Endothelial cell of umbilical vein (primary cell): ENCODE data around the gene NAE1. TPM values are rescaled to one million over a fixed set of nuclear protein-coding genes. Genes with fewer than 3 reads are reported as not detected.

Experiments used
- Bru-seq: library from RNA; stranded (reverse); fragments of 400-500 nt; gene quantifications from one replicate; lab custom pipeline; 2021; lab: Mats Ljungman, UMichigan
- BruChase-seq, 2 experiments: library from RNA; stranded (reverse); fragments of 400-500 nt; gene quantifications; one replicate each; lab custom pipeline; 2021; lab: Mats Ljungman, UMichigan
- BruUV-seq: library from RNA; stranded (reverse); fragments of 400-500 nt; replicated peaks from 2 replicates; lab custom pipeline; 2021; lab: Mats Ljungman, UMichigan
- CTCF ChIA-PET: fragments of 300-600, 350-600 bp; sonication (Branson Sonifier 250); formaldehyde crosslinking; loops from one replicate; lab custom pipeline; 2021; ENCODE audit warnings: antibody characterized with exemption, inconsistent platforms; lab: Charles Lee
- POLR2A ChIA-PET: fragments of 300-600, 350-600 bp; sonication (Branson Sonifier 250); formaldehyde crosslinking; loops from one replicate; lab custom pipeline; 2021; ENCODE audit warnings: antibody characterized with exemption, inconsistent platforms; lab: Charles Lee
- DNase-seq: peaks from one replicate; pipeline ENCODE4 v3.0.0-alpha.2; 2011; ENCODE audit warnings: low read depth, low spot score
- FAIRE-seq: peaks from 2 replicates; lab custom pipeline; 2011; peaks lifted over from hg19 to GRCh38; lab: Jason Lieb, UNC
- H2AFZ ChIP-seq: 2 replicates; pipeline ENCODE4 v1.6.0; 2012; ENCODE audit warnings: low read depth, low read length, control low read depth, inconsistent platforms
- H3K27ac ChIP-seq: 2 replicates; pipeline ENCODE4 v1.5.1; 2011; ENCODE audit warnings: low read depth, mild to moderate bottlenecking, control low read depth, low read length, moderate library complexity; ENCODE audit not compliant: insufficient read depth
- H3K27me3 ChIP-seq, 2 experiments: 2 replicates each; pipeline versions ENCODE4 v1.6.0 to v1.6.1; 2011; ENCODE audit warnings: low read length in 2 of 2, mixed read lengths in 1 of 2; ENCODE audit not compliant: control insufficient read depth in 2 of 2, insufficient read depth in 2 of 2
- H3K36me3 ChIP-seq, 2 experiments: 2 replicates in 1 of 2; 3 replicates in 1 of 2; pipeline ENCODE4 v1.5.1; 2011; ENCODE audit warnings: low read length in 2 of 2, mild to moderate bottlenecking in 1 of 2, moderate library complexity in 1 of 2; ENCODE audit not compliant: control insufficient read depth in 2 of 2, insufficient read depth in 2 of 2; ENCODE audit errors: extremely low read depth in 1 of 2
- H3K4me1 ChIP-seq: 3 replicates; pipeline ENCODE4 v1.5.1; 2011; ENCODE audit warnings: mild to moderate bottlenecking, low read length; ENCODE audit not compliant: control insufficient read depth, insufficient read depth; ENCODE audit errors: extremely low read depth
- H3K4me2 ChIP-seq: 2 replicates; pipeline ENCODE4 v1.6.1; 2011; ENCODE audit warnings: low read length, control low read depth, mixed read lengths; ENCODE audit not compliant: insufficient read depth
- H3K4me3 ChIP-seq, 3 experiments: fragments of 200-600 bp in 1 of 3; sonication (generic), shearing (Covaris generic) in 1 of 3; replicated peaks in 1 of 3; 2 replicates each; pipeline ENCODE4 v1.5.1; 2011 to 2016; ENCODE audit warnings: control low read depth in 3 of 3, low read length in 3 of 3, mild to moderate bottlenecking in 2 of 3, inconsistent platforms in 1 of 3, low read depth in 1 of 3, moderate library complexity in 1 of 3; ENCODE audit not compliant: insufficient read depth in 1 of 3
- H3K79me2 ChIP-seq: 2 replicates; pipeline ENCODE4 v1.6.0; 2012; ENCODE audit warnings: low read length, inconsistent platforms; ENCODE audit not compliant: control insufficient read depth, insufficient read depth
- H3K9ac ChIP-seq: replicated peaks from 2 replicates; pipeline ENCODE3; 2011; ENCODE audit warnings: low read length, control low read depth; ENCODE audit not compliant: insufficient read depth; ENCODE audit errors: extremely low read depth
- H3K9me1 ChIP-seq: replicated peaks from 3 replicates; pipeline ENCODE4 v1.6.0; 2011; ENCODE audit warnings: mild to moderate bottlenecking, low read length; ENCODE audit not compliant: control insufficient read depth, insufficient read depth; ENCODE audit errors: extremely low read depth
- H3K9me3 ChIP-seq: replicated peaks from 2 replicates; pipeline ENCODE4 v1.5.1; 2012; ENCODE audit warnings: low read length, inconsistent platforms; ENCODE audit not compliant: control insufficient read depth, insufficient read depth
- H4K20me1 ChIP-seq: replicated peaks from 2 replicates; pipeline ENCODE3; 2011; ENCODE audit warnings: mild to moderate bottlenecking, low read length; ENCODE audit not compliant: control insufficient read depth, insufficient read depth; ENCODE audit errors: extremely low read depth
- CTCF ChIP-seq, 2 donors: IDR thresholded peaks; 1 replicate in 1 of 2; 2 replicates in 1 of 2; pipeline ENCODE4 v1.5.1; 2011; ENCODE audit warnings: low read length in 2 of 2, mild to moderate bottlenecking in 2 of 2, moderate library complexity in 2 of 2, control low read depth in 1 of 2, inconsistent platforms in 1 of 2, low read depth in 1 of 2; ENCODE audit not compliant: insufficient read depth in 1 of 2; ENCODE audit errors: extremely low read depth in 1 of 2
- EZH2 ChIP-seq: IDR thresholded peaks from 2 replicates; pipeline ENCODE4 v1.6.1; 2012; ENCODE audit warnings: borderline replicate concordance, low read depth, mild to moderate bottlenecking, moderate library complexity, low read length, inconsistent platforms; ENCODE audit not compliant: severe bottlenecking
- JUN ChIP-seq: IDR thresholded peaks from 2 replicates; pipeline ENCODE4 v1.6.1; 2011; ENCODE audit warnings: borderline replicate concordance, low read depth; ENCODE audit not compliant: insufficient read length, insufficient read depth
- POLR2A ChIP-seq: IDR thresholded peaks from 2 replicates; pipeline ENCODE4 v1.6.1; 2012; ENCODE audit warnings: low read depth, mild to moderate bottlenecking, control low read depth, low read length
- POLR2AphosphoS5 ChIP-seq: IDR thresholded peaks from 2 replicates; pipeline ENCODE4 v1.6.1; 2012; ENCODE audit warnings: low read depth, mild to moderate bottlenecking, control low read depth, low read length, moderate library complexity; ENCODE audit not compliant: insufficient read depth
- dilution Hi-C: fragments of 300-500 bp; cut with MboI; formaldehyde crosslinking; loops from one replicate; pipeline ENCODE4 v1.15.0; 2019; ENCODE audit warnings: low sequenced_read_pairs; ENCODE audit not compliant: extremely low pct_ligation_motif_present
- intact Hi-C: fragments of 100-400 bp; cut with micrococcal nuclease; formaldehyde crosslinking; loops from one replicate; pipeline ENCODE4 v1.10.0; 2022
- long read RNA-seq: library from polyadenylated mRNA; stranded (forward); transcript quantifications from one replicate; pipeline ENCODE4 v2.0.0, GENCODE V29; 2021
- polyA minus RNA-seq, 3 experiments: library from RNA; depleted of rRNA, polyadenylated mRNA; stranded (reverse); fragments of >200 nt; gene quantifications; 1 replicate in 1 of 3; 2 replicates in 2 of 3; pipeline ENCODE4 v1.2.3, GENCODE V29; 2011
- polyA plus RNA-seq, 4 experiments: library from polyadenylated mRNA; depleted of rRNA in 3 of 4; stranded (reverse) in 3 of 4; unstranded in 1 of 4; fragments of >200 nt; gene quantifications; 2 replicates each; pipeline versions ENCODE4 v1.2.1 to v1.2.3, GENCODE V29; 2011 to 2012; ENCODE audit warnings: missing spikeins in 1 of 4
- total RNA-seq: library from RNA; stranded (reverse); gene quantifications from 2 replicates; pipeline ENCODE4 v1.2.3, GENCODE V29; 2021

The NAE1 gene
- total RNA-seq (64.3 and 67.6 TPM in 2 replicates), polyA plus RNA-seq (18.2 and 23.6 TPM in 2 replicates), polyA minus RNA-seq (14.4 and 19.3 TPM in 2 replicates), Bru-seq, nascent RNA (percentile 83 among the genes with signal in this experiment), BruChase-seq, experiment 1, labeled RNA remaining after a 6-hour chase (percentile 83 among the genes with signal in this experiment), BruChase-seq, experiment 2, labeled RNA remaining after a 2-hour chase (percentile 93 among the genes with signal in this experiment)
- 36.7 and 37.3 TPM in 2 replicates for polyA plus RNA-seq (2011; cell fraction: cytosol; rRNA removed)
- polyA plus RNA-seq (2011; cell fraction: nucleus; rRNA removed) = 49.1 and 74.3 TPM in 2 replicates
- polyA plus RNA-seq (2012) = 65.1 and 77.9 TPM in 2 replicates
- 43.0 TPM for polyA minus RNA-seq (2011; cell fraction: cytosol; rRNA and poly(A)+ RNA removed)
- 23.0 and 33.2 TPM in 2 replicates for polyA minus RNA-seq (2011; cell fraction: nucleus; rRNA and poly(A)+ RNA removed)
- long read RNA-seq, transcript NAE1-201 (20 exons, 1,837 nt) = major isoform, 152 of 197 reads
- long read RNA-seq, transcript NAE1-204 (19 exons, 1,654 nt) = minor isoform, 12 of 197 reads
- long read RNA-seq, partial matches to known transcripts = 10 of 197 reads
- long read RNA-seq, other reads (novel, unspliced or antisense) = 19 of 197 reads

- intact Hi-C loops = loop anchor here (1.0 to 5.0 kb wide), 3 partner anchors 37 to 78 kb away; partner anchors contain the start of gene DYNC1LI2
- no peaks in the 10 kb centered on the region for H3K9me1 ChIP-seq
- dilution Hi-C loops = no loop called here
- CTCF ChIA-PET = interaction anchor here (0.6 to 4.2 kb wide), 58 partner anchors 9 to 345 kb away, joined by 3 to 153 read pairs (median 5); partner anchors contain the start of genes CA7, CMTM3, DYNC1LI2 and PDP2
- peak within 1 kb of the TSS; percentile 92 for H2AFZ ChIP-seq
- POLR2A ChIA-PET = interaction anchor here (0.9 to 2.2 kb wide), 4 partner anchors 37 to 89 kb away, joined by 3 to 7 read pairs (median 5); no protein-coding TSS in a partner anchor
- H3K4me3 ChIP-seq = peak within 1 kb of the TSS; percentile 64 to 90 (median 88)
- H3K27me3 ChIP-seq = peaks cover 2 to 15% of the 10 kb centered on the region in 2 experiments
- peaks cover 0 to 6% of the 10 kb centered on the region in 2 experiments for H3K36me3 ChIP-seq
- no peaks in the 10 kb centered on the region for H3K9me3 ChIP-seq
- peaks cover 8% of the 10 kb centered on the region for H3K4me1 ChIP-seq
- FAIRE-seq (peak; percentile 67), DNase-seq (peak; percentile 91)
- H3K4me2 ChIP-seq = peak within 1 kb of the TSS; percentile 90
- peak within 1 kb of the TSS; percentile 38 for H3K27ac ChIP-seq
- H3K79me2 ChIP-seq = peaks cover 25% of the 10 kb centered on the region
- TF ChIP-seq POLR2A (peak; percentile 91), CTCF (IDR thresholded peaks at IDR 0.05; ENCODE audit: extremely low read depth in 1 of 2, insufficient read depth in 1 of 2, low read depth in 1 of 2, low read length in 2 of 2) (peak; percentile 99), EZH2 (no peak), POLR2AphosphoS5 (peak; percentile 91), JUN (no peak)
- no peaks in the 10 kb centered on the region for H4K20me1 ChIP-seq
- H3K9ac ChIP-seq = peak within 1 kb of the TSS; percentile 94
- TSS peak; percentile 76 for BruUV-seq
Observed at GRCh38 chr16:66830422-66831404, at the start of gene NAE1. Gene NAE1 (minus strand): TSS chr16:66830976. CDS start chr16:66830899, 77 bp downstream.
